Stimulated activated CD8-positive, alpha-beta memory T cell treated with anti-CD3 and anti-CD28 coated beads, Interleukin-2, amount 100 ng/mL, for 1 hour (primary cell): ENCODE results near the gene EPAS1.
"Not testable (repeated sequence)": the region's sequence is repeated elsewhere in the genome, so short reads cannot be mapped to it uniquely, and the experiment has no call there.

ENCODE experiments used
- DNase-seq, 2 donors: peaks; one replicate each; pipeline ENCODE4 v3.0.0-alpha.2; 2020; ENCODE audit warnings: low read depth in 2 of 2

Gene EPAS1

DNA sequence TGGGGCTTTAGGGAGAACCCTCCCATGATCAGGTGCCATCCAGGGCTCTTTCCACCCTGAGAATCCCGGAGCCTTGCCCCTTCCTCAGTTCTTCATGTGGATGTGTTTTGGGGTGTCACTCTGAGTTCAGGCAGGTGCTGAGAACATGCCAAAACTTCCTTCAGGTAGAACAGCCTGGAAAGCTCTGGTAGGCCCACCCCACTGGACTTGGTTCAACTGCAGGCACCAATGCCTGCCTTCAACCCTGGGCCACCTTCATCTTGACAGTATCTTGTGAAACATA is 85.8 kb downstream of the EPAS1 start:
- no peak for DNase-seq

DNA sequence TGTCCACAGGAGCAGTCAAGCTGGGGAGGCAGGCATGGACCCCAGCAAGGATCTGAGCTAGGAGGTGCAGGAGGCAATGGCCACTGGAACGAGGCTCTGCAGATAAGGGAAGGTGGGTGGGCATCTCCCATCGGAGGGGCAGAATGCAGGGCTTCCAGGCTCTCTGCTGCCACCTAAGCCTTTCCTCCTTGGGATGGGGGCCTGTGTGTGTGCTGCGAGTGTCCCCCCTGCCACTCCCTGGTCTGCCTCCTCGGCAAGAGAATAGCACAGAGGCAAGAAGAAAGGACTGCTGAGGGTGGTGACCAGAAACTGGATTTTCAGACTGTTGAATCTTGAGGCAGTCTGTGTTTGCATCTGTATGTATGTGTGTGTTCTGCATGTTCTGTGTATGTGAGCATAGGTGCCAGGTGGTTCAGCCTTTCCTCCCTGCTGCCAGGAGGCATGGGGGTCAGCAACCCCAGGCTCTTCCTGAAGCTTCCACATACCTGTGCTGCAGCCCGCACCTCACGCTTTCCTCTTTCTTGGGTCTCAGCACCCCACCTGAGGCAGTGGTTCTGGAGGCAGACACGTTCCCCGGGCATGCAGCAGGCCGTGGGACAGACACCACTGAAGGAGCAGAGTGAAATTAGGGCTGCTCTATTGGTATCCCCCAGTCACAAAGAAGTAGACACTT is 86.7 kb downstream of the EPAS1 start:
- no peak for DNase-seq

DNA sequence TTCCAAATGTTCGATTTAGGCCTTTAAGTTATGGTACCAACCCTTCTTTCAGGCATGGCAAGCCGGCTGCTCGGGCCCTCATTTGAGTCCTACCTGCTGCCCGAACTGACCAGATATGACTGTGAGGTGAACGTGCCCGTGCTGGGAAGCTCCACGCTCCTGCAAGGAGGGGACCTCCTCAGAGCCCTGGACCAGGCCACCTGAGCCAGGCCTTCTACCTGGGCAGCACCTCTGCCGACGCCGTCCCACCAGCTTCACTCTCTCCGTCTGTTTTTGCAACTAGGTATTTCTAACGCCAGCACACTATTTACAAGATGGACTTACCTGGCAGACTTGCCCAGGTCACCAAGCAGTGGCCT is 87.2 kb downstream of the EPAS1 start:
- no peak for DNase-seq

DNA sequence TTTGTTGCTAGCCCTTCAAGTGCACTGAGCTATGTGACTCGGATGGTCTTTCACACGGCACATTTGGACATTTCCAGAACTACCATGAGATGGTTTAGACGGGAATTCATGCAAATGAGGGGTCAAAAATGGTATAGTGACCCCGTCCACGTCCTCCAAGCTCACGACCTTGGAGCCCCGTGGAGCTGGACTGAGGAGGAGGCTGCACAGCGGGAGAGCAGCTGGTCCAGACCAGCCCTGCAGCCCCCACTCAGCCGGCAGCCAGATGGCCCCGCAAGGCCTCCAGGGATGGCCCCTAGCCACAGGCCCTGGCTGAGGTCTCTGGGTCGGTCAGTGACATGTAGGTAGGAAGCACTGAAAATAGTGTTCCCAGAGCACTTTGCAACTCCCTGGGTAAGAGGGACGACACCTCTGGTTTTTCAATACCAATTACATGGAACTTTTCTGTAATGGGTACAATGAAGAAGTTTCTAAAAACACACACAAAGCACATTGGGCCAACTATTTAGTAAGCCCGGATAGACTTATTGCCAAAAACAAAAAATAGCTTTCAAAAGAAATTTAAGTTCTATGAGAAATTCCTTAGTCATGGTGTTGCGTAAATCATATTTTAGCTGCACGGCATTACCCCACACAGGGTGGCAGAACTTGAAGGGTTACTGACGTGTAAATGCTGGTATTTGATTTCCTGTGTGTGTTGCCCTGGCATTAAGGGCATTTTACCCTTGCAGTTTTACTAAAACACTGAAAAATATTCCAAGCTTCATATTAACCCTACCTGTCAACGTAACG is 88.8 kb downstream of the EPAS1 start:
- DNase-seq, result no peak

DNA sequence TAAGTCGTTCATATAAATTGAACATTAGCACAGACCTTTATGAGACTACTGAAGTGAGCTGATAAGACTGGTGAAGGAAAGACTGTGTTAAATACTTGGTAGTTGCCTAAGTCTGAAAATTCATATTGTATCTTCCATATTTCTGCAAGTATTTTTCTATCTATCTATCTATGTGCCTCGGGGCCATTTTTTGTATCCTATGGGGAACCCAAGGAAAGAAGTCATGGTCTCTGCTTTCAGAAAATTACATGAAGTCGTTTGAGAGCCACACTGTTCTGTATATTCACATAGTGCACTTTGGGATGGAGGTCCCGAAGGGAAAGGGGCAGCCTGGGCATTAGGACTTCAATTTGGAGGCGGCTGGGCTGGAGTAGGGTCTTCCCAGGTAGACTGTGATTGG is 89.6 kb downstream of the EPAS1 start:
- DNase-seq, result no peak

DNA sequence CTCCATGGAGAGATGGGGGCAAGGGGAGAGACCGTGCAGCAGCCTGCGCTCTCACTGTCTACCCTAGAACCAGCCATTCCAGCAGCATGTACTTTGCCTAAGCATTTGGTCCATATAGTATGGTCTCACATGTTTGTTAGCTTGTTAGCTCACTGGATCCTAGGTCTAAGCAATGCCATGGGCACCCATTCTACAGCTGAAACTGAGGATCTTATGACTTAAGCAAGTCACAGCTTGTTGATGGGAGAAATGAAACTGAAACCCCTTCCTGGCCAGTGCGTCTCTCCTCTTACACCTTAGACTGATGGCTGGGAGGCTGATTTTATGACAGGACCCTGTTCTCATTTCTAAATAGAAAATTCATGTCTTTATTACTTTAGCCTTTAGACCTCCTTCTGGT is 90.1 kb downstream of the EPAS1 start:
- no peak for DNase-seq

DNA sequence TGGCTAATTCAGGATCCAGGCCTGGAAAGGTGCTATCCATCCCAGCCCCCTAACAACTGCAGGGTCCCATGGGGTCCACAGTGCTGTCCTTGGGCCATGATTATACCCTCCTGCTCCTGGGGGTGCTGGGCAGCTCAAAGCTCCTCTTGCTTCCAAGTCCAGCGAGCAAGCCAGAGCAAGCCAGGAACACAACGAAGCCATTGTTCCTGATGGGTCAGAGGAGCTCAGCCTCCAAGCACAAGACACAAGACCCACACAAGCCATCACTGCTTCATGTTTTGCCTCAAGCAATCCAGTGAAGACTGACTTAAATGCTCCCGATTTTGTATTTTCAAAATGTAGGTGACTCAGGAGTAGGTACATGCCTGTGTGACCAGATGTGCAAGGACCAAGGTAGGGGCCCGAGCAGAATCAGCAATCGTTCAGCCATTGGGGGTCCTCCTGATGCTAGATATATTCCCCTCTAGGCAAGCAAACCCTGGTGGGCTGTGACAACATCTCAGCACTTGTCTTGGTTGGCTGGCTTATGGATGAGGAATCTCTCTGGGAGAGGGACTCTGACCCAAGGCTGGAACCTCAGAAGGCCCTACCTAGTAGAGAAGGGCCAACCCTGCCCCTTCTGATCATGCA is 90.8 kb downstream of the EPAS1 start:
- DNase-seq, result no peak

DNA sequence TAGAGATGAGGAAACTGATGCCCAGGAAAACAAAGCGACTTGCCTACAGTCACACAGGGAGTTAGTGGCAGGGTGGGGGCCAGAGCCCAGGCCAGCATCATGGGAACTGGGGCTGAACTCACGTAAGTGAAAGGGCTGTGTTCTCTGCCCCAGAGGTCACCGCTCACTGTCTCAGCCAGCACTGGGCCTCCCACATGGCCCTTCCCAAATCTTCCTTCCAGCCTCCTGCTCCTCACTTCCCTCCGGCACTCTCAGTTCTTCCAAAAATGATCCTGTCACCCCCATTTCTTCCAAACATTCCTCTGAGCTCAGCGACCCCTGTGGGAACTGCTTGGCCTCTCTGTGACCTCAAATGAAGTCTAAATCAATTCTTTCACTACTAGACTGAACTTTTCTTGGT is 91.7 kb downstream of the EPAS1 start:
- no peak for DNase-seq

DNA sequence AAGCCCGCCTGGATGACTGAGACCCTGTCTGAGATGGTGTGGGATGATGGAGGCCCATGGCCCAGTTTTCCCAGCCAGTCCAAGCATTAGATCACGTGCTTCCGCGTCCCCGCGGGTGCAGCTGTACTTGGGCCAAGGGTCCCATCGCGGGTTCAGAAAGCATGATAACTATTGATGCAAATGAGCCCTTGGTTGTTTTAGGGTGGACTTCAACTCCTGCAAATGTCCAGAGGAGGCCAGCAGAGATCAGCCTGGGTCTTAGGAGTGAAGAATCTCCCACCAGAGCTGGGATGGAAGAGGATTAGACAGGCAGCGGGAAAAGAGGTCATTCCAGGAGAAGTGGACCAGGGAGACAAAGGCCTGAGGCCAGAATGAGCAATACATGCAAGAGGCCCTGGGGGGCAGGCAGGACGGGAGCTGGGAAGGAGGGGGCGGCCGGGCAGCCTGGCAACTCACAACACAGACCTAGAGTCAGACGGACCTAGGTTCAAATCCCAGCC is 92.3 kb downstream of the EPAS1 start:
- no peak for DNase-seq

DNA sequence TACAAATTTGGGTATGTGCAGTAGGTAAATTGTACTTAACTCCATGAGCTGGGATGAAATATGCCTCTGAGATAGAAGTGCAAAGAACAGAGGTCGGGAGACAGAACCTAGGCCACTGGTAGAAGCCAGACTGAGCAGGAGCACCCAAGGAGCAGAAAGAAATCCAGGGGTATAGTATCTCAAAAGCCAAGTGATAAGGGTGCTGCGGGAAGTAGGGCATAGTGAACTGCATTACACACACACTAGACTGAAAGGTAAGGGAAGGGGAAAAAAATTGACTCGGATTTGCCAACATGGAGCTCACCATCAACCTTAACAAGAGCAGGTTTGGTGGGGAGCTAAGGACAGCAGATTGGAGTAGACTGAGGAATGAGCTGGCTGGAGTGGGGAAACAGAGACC is 92.8 kb downstream of the EPAS1 start:
- DNase-seq, result no peak

DNA sequence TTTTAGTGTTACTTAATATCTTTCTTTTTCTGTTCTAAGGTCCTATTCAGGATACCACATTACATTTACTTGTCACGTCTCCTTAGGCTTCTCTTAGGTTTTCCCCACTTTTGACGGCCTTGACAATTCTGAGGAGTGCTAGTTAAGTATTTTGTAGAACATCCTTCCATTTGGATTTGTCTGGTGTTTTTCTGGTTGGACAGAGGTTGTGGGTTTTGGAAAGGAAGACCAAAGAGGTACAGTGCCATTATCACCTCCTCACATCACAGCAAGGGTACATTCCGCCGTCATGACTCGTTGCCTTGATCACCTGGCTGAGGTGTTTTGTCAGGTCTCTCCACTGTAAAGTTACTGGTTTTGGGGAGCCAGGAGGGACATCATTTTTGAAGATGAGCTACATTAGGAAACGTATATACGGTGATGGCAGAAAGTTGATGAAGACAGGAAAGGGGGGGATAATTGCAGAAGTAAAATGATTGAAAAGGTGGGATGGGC is 93.7 kb downstream of the EPAS1 start:
- no peak for DNase-seq

DNA sequence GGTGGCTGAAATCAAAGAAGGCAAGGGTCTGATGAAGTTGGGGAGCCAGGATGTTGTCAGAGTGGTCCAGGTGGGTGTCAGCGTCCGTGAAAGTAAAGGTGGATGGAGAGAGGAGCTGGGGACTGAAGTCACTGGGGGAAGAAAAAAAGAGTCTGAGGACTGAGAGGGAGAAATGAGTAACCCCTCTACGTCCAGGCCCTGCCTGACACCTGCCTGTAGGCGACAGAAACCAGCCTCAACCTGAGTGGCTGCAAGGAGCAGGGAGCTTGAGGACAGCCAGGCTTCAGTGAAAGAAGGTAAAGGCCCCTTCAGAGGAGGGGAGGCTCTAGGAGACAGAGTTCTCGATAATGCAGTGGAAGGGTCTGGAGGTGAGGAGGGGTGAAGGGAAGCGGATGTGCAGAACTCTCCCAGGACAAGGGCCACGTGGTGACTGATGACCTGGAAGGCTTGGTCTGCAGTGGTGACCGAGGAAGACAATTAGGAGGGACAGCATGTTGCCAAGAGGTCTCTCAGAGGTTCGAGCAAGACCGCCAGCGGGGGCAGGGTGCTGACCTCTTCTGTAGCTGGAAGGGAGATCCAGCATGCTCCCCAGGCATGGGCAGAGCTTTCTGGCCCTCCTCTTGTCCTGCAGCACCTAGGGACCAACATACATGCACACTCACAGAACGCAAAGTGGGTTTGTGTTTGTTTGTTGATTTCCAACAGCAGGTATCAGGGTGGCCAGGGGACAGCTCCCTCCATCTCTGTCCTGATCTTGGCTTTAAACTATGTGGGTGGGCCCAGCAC is 95.5 kb downstream of the EPAS1 start:
- DNase-seq, result no peak

DNA sequence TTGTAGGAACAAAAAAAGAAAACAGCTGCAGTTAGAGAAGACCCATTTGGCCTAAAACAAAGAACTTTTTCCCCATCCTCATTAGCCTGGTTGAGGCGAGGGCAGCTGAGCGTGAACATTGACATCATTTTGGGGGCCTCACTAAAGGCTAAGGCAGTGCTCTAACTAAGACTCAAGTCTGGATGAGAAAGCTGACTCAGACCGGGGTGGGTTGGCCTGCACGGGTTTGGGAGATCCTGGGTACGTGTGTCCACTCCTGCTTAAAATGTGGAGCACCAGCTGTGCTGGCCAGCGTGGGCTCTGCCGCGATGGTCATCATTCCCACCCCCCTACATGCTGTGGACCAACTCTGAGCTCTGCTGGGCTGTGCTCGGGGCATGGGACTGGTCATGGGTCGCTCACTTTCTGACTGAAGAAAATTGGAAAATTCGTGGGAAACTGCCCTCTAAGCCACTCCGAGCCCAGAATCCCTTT is 96.2 kb downstream of the EPAS1 start:
- no peak for DNase-seq

DNA sequence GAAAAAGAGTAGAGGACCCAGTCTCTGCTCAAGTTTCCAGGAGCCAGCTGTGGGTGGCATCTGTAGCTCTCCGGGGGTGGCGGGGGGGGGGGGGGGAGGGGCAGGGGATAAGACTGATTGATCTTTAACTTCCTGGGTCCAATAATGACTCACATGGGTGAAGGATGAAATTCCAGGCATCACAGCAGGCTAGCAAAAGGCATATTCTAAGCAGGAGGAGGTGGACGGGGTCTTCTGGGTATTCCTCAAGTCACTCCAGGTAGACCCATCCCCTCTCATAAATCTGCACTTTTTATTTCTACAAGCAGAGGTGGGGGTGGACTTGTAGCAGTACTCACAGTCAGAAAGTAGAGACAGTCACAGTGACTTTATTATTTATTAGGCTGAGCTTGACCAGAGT is 96.7 kb downstream of the EPAS1 start:
- no peak for DNase-seq

DNA sequence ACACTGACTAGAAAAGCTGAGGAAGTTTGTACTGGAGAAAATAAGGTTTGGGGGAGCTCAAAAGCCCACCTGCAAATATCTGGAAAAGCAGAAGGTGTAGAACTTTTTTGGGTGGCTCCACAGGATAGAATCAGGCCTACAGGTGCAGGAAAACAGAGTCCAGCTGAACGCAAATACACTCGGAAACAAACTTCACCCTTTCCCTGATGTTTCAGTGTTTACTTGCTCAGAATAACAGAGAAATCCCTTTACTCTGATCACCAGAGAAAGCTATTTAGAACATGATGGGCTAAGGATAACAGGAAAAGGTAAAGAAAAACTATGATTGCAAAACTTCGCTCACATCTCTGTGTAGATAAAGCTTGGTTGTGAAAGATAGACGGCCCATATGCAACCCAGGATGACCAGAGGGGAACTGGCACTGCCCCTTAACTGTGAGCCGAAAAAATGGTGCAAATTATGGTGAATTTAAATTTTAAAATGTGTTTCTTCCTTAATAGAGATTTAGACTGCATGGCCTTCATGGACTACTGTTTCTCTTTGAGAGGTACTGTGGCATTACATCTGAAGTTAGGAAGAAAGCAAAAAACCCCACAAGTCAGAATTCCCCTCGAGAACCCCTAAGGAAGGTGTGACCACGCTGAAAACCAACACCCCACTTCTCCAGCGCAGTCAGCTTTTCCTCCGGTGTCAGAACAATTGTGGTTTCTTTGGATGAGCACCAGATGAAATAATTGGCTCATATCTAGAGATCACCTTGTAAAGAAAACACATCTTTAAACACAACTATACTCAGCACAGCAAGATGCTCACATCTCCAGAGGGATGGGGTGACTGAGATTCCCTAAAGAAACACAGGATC is 97.7 kb downstream of the EPAS1 start:
- DNase-seq, result no peak

DNA sequence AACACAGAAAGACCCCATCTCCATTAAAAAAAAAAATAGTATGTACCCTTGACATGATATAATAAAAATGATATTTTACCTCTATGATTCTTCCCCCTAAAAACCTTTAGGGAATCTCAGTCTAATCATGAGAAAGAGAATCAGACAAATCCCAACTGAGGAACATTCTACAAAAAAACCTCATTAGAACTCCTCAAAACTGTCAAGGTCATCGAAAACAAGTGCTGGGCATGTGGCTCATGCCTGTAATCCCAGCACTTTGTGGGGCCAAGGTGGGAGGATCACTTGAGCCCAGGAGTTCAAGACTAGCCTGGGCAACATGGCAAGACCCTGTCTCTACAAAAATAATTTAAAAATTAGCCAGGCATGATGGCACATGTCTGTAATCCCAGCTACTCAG is 98.5 kb downstream of the EPAS1 start:
- DNase-seq, result not testable (repeated sequence)

DNA sequence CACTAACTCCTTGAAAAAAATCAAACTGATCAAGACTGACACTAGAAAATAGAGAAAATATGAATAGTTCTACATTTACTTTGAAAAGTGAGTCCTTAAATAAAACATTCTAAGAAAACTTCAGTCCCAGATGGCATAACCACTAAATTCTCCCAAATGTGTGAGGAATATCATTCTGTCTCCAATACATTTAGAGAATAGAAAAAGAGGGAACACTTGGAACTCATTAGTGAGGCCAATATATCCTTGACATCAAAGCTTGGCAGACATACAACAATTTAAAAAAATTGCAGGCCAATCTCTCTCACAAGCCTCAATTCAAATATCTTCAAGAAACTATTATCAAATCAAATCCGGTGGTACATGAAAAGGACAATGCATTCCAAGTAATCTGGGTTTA is 102.8 kb downstream of the EPAS1 start:
- no peak for DNase-seq

DNA sequence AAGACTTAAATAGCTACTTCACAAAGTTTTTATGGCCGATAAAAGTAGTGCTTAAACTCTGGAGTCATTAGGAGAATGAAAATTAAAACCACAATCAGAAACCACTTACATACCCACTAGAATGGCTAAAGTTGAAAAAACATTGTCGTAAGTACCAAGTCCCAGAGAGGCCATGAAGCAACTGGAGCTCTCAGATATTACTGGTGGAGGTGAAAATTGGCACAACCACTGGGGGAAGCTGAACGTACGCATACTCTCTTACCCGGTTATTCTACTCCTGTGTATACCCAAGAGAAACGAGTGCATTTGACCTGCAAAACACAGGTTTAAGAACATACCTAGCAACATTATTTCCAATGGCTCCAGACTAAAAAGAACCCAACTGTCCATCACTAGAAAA is 105.7 kb downstream of the EPAS1 start:
- DNase-seq, result no peak

DNA sequence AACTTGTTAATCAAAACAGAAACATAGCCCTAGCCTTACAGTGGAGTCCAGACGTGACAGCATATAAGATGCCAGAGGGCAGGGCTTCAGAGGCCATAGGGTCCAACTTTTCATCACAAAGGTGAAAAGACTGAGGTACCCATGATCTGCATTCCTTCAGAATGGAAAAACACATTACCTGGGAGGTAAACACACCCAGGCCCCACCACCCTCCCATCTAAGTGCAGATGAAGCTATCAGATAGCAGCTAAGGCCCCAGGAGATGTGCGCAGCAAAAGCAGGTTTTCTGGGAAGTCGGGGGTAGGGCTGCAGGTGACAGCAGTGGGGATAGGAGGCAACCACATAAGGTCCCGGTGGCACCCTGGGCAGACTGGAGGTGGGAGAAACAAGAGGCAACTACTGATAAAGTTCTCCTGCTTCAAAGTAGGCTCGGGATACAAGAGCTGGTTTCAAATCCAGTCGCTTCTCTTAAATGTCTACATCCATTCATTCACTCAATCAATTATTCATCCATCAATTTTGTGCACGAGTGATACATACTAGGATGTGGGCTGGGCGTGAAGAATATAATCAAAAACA is 107.1 kb downstream of the EPAS1 start:
- DNase-seq, result no peak

DNA sequence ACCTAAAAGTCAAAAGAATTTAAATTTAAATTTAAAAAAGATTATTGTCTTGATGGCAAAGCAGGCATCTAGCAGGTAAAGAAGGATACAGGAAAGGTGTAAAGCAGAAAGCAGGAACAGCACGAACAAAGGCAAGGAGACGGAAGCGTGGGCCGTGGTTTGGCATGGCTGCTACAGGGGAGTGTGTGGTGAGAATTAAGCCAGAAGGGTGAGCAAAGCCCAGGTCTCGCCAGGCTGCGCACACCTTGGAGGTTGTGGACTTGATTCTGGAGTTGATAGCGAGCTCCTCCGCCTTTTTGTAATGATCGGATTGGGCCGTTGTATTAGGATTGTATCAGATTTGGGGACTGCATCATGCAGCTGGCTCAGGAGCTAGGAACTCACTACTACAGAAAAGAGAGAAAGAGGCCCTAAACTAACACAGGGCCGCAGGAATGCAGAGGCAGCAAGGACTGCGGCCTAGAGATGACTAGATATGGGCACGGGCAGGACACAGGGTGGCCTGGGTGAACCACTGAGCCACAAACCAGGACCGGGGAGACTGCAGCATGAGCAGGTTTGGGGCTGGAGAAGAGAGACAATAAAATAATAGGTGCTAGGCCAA is 110.7 kb downstream of the EPAS1 start:
- no peak for DNase-seq
